Adrenal gland (tissue), 12 donors: ENCODE measurements around the gene HNF1A. TPM values are rescaled to one million over a fixed set of nuclear protein-coding genes. Genes with fewer than 3 reads are reported as not detected.

Experiments
- DNase-seq, 7 donors: peaks; one replicate each; pipeline ENCODE4 v3.0.0-alpha.2; 2019 to 2020
- H3K27ac ChIP-seq, 5 donors: fragments of 200-600 bp; sonication (generic) in 4 of 5; 1 replicate in 3 of 5; 2 replicates in 2 of 5; pipeline versions ENCODE4 v1.5.1 to v1.8.0; 2016 to 2020; ENCODE audit warnings: mild to moderate bottlenecking in 1 of 5
- H3K27me3 ChIP-seq: fragments of 200-600 bp; 2 replicates; pipeline ENCODE4 v1.8.0; 2021
- H3K36me3 ChIP-seq, 2 donors: fragments of 200-600 bp; replicated peaks in 1 of 2; 1 replicate in 1 of 2; 2 replicates in 1 of 2; pipeline versions ENCODE4 v1.5.1 to v1.8.0; 2018 to 2022
- H3K4me1 ChIP-seq, 2 donors: fragments of 200-600 bp; replicated peaks in 1 of 2; 1 replicate in 1 of 2; 2 replicates in 1 of 2; pipeline versions ENCODE4 v1.5.1 to v1.8.0; 2018 to 2021
- H3K4me3 ChIP-seq, 4 donors: fragments of 200-600 bp; sonication (generic) in 3 of 4; one replicate each; pipeline ENCODE4 v1.5.1; 2016 to 2018
- H3K9me3 ChIP-seq, 3 donors: fragments of 200-600 bp; sonication (generic) in 1 of 3; replicated peaks in 1 of 3; 1 replicate in 2 of 3; 2 replicates in 1 of 3; pipeline versions ENCODE4 v1.5.1 to v1.8.0; 2016 to 2021
- POLR2A ChIP-seq, 2 donors: fragments of 450-650 bp; IDR thresholded peaks; one replicate each; pipeline ENCODE4 v1.6.1; 2017; ENCODE audit warnings: antibody characterized with exemption in 2 of 2, mild to moderate bottlenecking in 2 of 2, moderate library complexity in 1 of 2
- WGBS, 4 donors: extraction: QIAGEN DNeasy Blood & Tissue Kit in 2 of 4; methylation state at CpG; one replicate each; pipeline versions ENCODE4 v1.1.5 to v1.1.7; 2013 to 2017; 5-methylcytosine and 5-hydroxymethylcytosine counted together
- intact Hi-C, 2 donors: fragments of 100-400 bp; cut with DNase I; formaldehyde crosslinking; loops; one replicate each; pipeline versions ENCODE4 v1.14.1 to v1.15.0; 2022 to 2023
- polyA plus RNA-seq, 3 donors: library from polyadenylated mRNA; stranded (reverse); fragments of 200-250 nt in 2 of 3; fragments of 350-450 nt in 1 of 3; fragmentation: Illumina TruSeq in 1 of 3; extraction: RNeasy Lipid Tissue Mini Kit (QIAGEN cat#74804) in 1 of 3; gene quantifications; one replicate each; pipeline ENCODE4 v1.2.3, GENCODE V29; 2013 to 2014
- total RNA-seq, 9 donors: library from RNA; depleted of rRNA in 4 of 9; stranded (reverse); fragments of >200 nt in 4 of 9; fragments of 120-200 nt in 1 of 9; fragmentation: NEBNext Ultra II Directional in 1 of 9; extraction: Animal tissue kit (Norgen Biotek cat#: 25700) in 1 of 9; gene quantifications; one replicate each; pipeline versions ENCODE4 v1.1.0 to v1.2.4, GENCODE V29; 2013 to 2023
- TF ChIP-seq, protein P1 (sequence below), 6 experiments: fragments of 450-650 bp in 4 of 6; fragments of 200-600 bp in 2 of 6; sonication (generic) in 1 of 6; IDR thresholded peaks; 1 replicate in 5 of 6; 2 replicates in 1 of 6; pipeline versions ENCODE4 v1.5.1 to v1.8.0; 2016 to 2021; ENCODE audit warnings: antibody characterized with exemption in 6 of 6, mild to moderate bottlenecking in 2 of 6, moderate library complexity in 1 of 6
- donor health status: healthy with polysubstance abuse.
- donor health status: Bipolar disorder and iron deficiency.
- donor health status: DM: yes; HTN: yes; CAD: no.
- donor health status: DM: no; HTN: no; CAD: no.
- donor health status: DM: no; HTN: no; CAD: no.
- donor health status: DM: yes; HTN: yes; CAD: no.

The HNF1A gene
- total and polyA plus RNA-seq, 12 donors: 0.03 to 0.08 TPM; not detected in 10

- no peak for DNase-seq
- intact Hi-C loops: no loop called here
- WGBS, 4 donors: 82 to 95% (median 86%) methylated on average over 3 of the region's 3 CpGs
- Histone ChIP-seq H3K27ac (no peak overlapping the region), H3K36me3 (no peaks in the 10 kb centered on the region), H3K27me3 (no peaks in the 10 kb centered on the region), H3K4me1 (no peaks in the 10 kb centered on the region), H3K4me3 (no peak overlapping the region), H3K9me3 (no peaks in the 10 kb centered on the region)
- TF ChIP-seq POLR2A (IDR thresholded peaks at IDR 0.05): no peak
- TF ChIP-seq, protein P1, sequence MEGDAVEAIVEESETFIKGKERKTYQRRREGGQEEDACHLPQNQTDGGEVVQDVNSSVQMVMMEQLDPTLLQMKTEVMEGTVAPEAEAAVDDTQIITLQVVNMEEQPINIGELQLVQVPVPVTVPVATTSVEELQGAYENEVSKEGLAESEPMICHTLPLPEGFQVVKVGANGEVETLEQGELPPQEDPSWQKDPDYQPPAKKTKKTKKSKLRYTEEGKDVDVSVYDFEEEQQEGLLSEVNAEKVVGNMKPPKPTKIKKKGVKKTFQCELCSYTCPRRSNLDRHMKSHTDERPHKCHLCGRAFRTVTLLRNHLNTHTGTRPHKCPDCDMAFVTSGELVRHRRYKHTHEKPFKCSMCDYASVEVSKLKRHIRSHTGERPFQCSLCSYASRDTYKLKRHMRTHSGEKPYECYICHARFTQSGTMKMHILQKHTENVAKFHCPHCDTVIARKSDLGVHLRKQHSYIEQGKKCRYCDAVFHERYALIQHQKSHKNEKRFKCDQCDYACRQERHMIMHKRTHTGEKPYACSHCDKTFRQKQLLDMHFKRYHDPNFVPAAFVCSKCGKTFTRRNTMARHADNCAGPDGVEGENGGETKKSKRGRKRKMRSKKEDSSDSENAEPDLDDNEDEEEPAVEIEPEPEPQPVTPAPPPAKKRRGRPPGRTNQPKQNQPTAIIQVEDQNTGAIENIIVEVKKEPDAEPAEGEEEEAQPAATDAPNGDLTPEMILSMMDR (IDR thresholded peaks at IDR 0.05): no peak
These were observed 6.1 kb downstream of the HNF1A start for GRCh38 chr12:120984351-120984898.

- WGBS, 4 donors: 79 to 85% (median 83%) methylated on average over 4 of the region's 4 CpGs
- no peaks in the 10 kb centered on the region for H3K27me3 ChIP-seq
- H3K27ac ChIP-seq: no peak overlapping the region
- no peaks in the 10 kb centered on the region for H3K9me3 ChIP-seq
- intact Hi-C loops: no loop called here
- no peak for TF ChIP-seq POLR2A (IDR thresholded peaks at IDR 0.05)
- TF ChIP-seq, protein P1 (IDR thresholded peaks at IDR 0.05): no peak
- no peak for DNase-seq
- H3K4me3 ChIP-seq: no peak overlapping the region
- H3K36me3 ChIP-seq: no peaks in the 10 kb centered on the region
- no peaks in the 10 kb centered on the region for H3K4me1 ChIP-seq
These were observed 9.9 kb downstream of the HNF1A start for GRCh38 chr12:120988234-120988633.

DNA sequence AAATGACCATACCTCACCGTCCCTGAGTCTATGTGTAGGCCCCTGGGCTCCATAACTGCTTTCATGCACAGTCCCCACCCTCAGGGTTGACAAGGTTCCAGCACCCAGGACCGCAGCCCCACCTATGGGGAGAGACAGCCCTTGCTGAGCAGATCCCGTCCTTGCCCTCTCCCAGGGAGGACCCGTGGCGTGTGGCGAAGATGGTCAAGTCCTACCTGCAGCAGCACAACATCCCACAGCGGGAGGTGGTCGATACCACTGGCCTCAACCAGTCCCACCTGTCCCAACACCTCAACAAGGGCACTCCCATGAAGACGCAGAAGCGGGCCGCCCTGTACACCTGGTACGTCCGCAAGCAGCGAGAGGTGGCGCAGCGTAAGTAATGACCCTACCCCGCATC lies 10.3 kb downstream of the HNF1A start:
- no peak overlapping the region for H3K4me3 ChIP-seq
- H3K36me3 ChIP-seq: no peaks in the 10 kb centered on the region
- H3K27ac ChIP-seq: no peak overlapping the region
- no peak for DNase-seq
- WGBS, 4 donors: 78 to 91% (median 89%) methylated on average over 3 to 17 of the region's 17 CpGs
- no peak for TF ChIP-seq POLR2A (IDR thresholded peaks at IDR 0.05)
- TF ChIP-seq, protein P1 (IDR thresholded peaks at IDR 0.05): no peak
- H3K9me3 ChIP-seq: no peaks in the 10 kb centered on the region
- intact Hi-C loops: no loop called here
- H3K27me3 ChIP-seq: no peaks in the 10 kb centered on the region
- H3K4me1 ChIP-seq: no peaks in the 10 kb centered on the region

- Histone ChIP-seq H3K9me3 (no peaks in the 10 kb centered on the region), H3K27ac (no peak overlapping the region), H3K4me3 (no peak overlapping the region), H3K27me3 (no peaks in the 10 kb centered on the region), H3K4me1 (no peaks in the 10 kb centered on the region), H3K36me3 (no peaks in the 10 kb centered on the region)
- no peak for TF ChIP-seq POLR2A (IDR thresholded peaks at IDR 0.05)
- TF ChIP-seq, protein P1 (IDR thresholded peaks at IDR 0.05): no peak
- DNase-seq: no peak
- intact Hi-C loops: no loop called here
- WGBS, 4 donors: 82 to 88% (median 87%) methylated on average over 3 of the region's 3 CpGs
These were observed 11.3 kb downstream of the HNF1A start for GRCh38 chr12:120989687-120990086.
